Adipocyte (in vitro differentiated cells): Measurements from ENCODE around the gene MAPK11.

Source experiments
- DNase-seq: peaks from one replicate; pipeline ENCODE4 v3.0.0-alpha.2; 2015; ENCODE audit warnings: low read depth
- H3K27me3 ChIP-seq: replicated peaks from 2 replicates; pipeline ENCODE4 v1.7.0; 2013; ENCODE audit warnings: mild to moderate bottlenecking, low read length, moderate library complexity; ENCODE audit not compliant: control insufficient read depth, insufficient read depth
- H3K36me3 ChIP-seq: 2 replicates; pipeline ENCODE4 v1.7.0; 2013; ENCODE audit warnings: low read length, mild to moderate bottlenecking, moderate library complexity; ENCODE audit not compliant: control insufficient read depth, insufficient read depth, severe bottlenecking
- H3K4me1 ChIP-seq: 2 replicates; pipeline ENCODE4 v1.7.0; 2013; ENCODE audit warnings: mild to moderate bottlenecking, low read length, moderate library complexity; ENCODE audit not compliant: control insufficient read depth, insufficient read depth
- H3K4me3 ChIP-seq: 2 replicates; pipeline ENCODE4 v1.7.0; 2013; ENCODE audit warnings: mild to moderate bottlenecking, low read length, moderate library complexity
- H3K9ac ChIP-seq: 2 replicates; pipeline ENCODE4 v1.7.0; 2013; ENCODE audit warnings: mild to moderate bottlenecking, low read length, moderate library complexity
- H3K9me3 ChIP-seq: 2 replicates; pipeline ENCODE4 v1.7.0; 2013; ENCODE audit warnings: mild to moderate bottlenecking, low read length, moderate library complexity; ENCODE audit not compliant: control insufficient read depth

MAPK11 gene

DNA sequence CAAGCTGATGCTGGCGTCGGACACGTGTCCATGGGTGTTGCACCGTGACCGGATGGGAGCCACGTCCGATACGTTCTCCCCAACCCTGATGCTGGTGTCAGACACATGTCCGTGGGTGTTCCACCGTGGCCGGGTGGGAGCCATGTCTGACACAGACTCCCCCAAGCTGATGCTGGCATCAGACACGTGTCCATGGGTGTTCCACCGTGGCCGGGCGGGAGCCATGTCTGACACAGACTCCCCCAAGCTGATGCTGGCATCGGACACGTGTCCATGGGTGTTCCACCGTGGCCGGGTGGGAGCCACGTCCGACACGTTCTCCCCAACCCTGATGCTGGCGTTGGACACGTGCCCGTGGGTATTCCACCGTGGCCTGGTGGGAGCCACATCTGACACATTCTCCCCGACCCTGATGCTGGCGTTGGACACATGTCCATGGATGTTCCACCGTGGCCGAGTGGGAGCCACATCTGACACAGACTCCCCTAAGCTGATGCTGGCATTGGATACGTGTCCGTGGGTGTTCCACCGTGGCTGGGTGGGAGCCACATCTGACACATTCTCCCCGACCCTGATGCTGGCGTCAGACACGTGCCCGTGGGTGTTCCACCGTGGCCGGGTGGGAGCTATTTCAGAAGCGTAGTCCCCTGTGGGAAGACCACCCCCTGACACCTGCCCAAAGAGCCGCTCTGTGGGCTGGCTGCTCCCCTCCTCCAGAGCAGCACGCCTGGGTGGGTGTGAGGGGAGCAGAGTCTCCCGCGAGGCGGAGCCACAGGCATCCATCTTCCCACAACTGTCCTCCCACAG is 49.4 kb downstream of the MAPK11 start:
- Histone ChIP-seq H3K9ac (no peak overlapping the region), H3K4me3 (no peak overlapping the region), H3K4me1 (no peaks in the 10 kb centered on the region), H3K36me3 (peaks cover 85% of the 10 kb centered on the region), H3K9me3 (no peaks in the 10 kb centered on the region), H3K27me3 (no peaks in the 10 kb centered on the region)
- DNase-seq = no peak

DNA sequence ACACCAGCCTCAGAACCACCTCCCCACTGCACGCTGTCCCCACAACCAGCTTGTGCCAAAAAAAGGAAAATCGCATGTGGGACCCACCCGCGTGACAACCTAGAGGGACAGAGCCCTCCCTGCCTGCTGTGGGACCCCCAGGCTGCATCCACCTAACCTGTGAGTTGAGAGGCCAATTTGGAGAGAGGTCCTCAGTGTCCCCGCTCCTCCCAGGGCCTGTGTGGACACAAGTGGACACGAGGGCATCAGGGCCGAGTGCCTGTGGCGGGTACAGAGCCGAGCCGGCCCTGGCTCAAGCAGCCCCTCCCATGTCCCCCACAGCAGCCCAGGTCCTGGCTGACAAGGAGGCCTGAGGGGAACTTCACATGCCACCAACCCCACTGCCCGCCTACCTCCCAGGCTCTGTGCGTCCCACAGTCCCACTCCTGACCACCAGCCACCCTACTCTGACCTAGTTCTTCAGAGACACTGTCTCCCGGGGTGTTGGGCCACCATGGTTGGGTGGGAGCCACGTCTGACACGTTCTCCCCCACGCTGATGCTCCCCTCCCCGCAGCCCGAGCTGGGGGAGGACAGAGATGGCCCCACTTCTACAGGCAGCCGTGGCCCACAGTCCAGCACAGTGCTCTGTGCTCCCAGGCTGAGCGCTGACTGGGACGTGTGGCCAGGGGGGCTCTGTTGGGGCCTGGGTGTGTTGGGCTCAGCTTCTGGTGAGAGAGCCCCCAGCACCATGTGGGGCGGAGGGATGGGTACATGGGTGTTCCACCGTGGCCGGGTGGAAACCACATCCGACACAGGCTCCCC is 50.2 kb downstream of the MAPK11 start:
- H3K9ac ChIP-seq = no peak overlapping the region
- H3K27me3 ChIP-seq = no peaks in the 10 kb centered on the region
- H3K36me3 ChIP-seq = peaks cover 84% of the 10 kb centered on the region
- no peaks in the 10 kb centered on the region for H3K4me1 ChIP-seq
- H3K9me3 ChIP-seq = no peaks in the 10 kb centered on the region
- H3K4me3 ChIP-seq = no peak overlapping the region
- no peak for DNase-seq

DNA sequence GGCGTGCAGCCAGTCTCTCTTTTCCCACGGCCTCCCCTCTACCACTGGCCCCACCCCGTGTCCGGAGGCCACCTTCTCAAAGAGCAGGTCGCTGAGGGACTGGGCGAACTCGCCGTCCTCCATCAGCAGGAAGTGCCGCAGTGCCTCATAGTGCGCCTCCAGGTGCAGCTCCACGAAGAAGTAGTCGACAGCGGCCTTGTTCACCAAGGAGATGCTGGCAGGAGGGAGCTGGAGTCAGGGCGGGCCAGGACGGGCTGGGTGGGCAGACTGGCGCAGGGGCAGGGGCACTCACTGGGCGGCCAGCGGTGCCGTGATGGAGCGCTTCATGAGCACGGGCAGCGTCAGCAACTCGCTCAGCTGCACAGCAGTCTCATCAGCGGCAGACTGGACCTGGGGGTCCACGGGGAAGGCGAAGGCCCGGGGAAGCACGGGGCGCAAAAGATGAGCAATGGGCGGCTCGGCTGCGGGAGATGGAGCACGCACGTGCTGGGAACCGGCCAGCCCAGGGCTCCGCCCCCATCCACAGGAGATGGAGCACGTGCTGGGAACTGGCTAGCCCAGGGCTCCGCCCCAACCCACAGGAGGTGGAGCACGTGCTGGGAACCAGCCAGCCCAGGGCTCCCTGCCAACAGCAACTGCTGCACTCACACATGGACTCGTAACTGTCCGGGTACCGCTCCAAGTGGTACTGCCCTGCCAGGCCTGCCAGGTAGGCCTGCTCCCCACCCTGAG is 51.0 kb downstream of the MAPK11 start:
- no peaks in the 10 kb centered on the region for H3K4me1 ChIP-seq
- H3K9ac ChIP-seq = no peak overlapping the region
- peak; percentile 61 for DNase-seq
- H3K36me3 ChIP-seq = peaks cover 84% of the 10 kb centered on the region
- no peak overlapping the region for H3K4me3 ChIP-seq
- no peaks in the 10 kb centered on the region for H3K27me3 ChIP-seq
- no peaks in the 10 kb centered on the region for H3K9me3 ChIP-seq

- H3K9ac ChIP-seq = no peak overlapping the region
- DNase-seq = no peak
- H3K27me3 ChIP-seq = no peaks in the 10 kb centered on the region
- no peak overlapping the region for H3K4me3 ChIP-seq
- H3K36me3 ChIP-seq = peaks cover 79% of the 10 kb centered on the region
- no peaks in the 10 kb centered on the region for H3K4me1 ChIP-seq
- H3K9me3 ChIP-seq = no peaks in the 10 kb centered on the region
Measured at GRCh38 chr22:50218153-50218995, 51.8 kb downstream of the MAPK11 start.

- no peak overlapping the region for H3K4me3 ChIP-seq
- no peaks in the 10 kb centered on the region for H3K9me3 ChIP-seq
- H3K36me3 ChIP-seq = peaks cover 80% of the 10 kb centered on the region
- no peaks in the 10 kb centered on the region for H3K27me3 ChIP-seq
- H3K4me1 ChIP-seq = no peaks in the 10 kb centered on the region
- no peak for DNase-seq
- no peak overlapping the region for H3K9ac ChIP-seq
Measured at GRCh38 chr22:50217543-50218152, 52.5 kb downstream of the MAPK11 start.

GRCh38 chr22:50216684-50217520 is 53.3 kb downstream of the MAPK11 start:
- Histone ChIP-seq H3K27me3 (no peaks in the 10 kb centered on the region), H3K9ac (no peak overlapping the region), H3K36me3 (peaks cover 79% of the 10 kb centered on the region), H3K4me1 (no peaks in the 10 kb centered on the region), H3K4me3 (no peak overlapping the region), H3K9me3 (no peaks in the 10 kb centered on the region)
- no peak for DNase-seq

GRCh38 chr22:50216055-50216683 is 54.0 kb downstream of the MAPK11 start:
- H3K4me1 ChIP-seq = no peaks in the 10 kb centered on the region
- no peaks in the 10 kb centered on the region for H3K27me3 ChIP-seq
- peaks cover 74% of the 10 kb centered on the region for H3K36me3 ChIP-seq
- H3K9me3 ChIP-seq = no peaks in the 10 kb centered on the region
- H3K4me3 ChIP-seq = no peak overlapping the region
- no peak for DNase-seq
- H3K9ac ChIP-seq = no peak overlapping the region

DNA sequence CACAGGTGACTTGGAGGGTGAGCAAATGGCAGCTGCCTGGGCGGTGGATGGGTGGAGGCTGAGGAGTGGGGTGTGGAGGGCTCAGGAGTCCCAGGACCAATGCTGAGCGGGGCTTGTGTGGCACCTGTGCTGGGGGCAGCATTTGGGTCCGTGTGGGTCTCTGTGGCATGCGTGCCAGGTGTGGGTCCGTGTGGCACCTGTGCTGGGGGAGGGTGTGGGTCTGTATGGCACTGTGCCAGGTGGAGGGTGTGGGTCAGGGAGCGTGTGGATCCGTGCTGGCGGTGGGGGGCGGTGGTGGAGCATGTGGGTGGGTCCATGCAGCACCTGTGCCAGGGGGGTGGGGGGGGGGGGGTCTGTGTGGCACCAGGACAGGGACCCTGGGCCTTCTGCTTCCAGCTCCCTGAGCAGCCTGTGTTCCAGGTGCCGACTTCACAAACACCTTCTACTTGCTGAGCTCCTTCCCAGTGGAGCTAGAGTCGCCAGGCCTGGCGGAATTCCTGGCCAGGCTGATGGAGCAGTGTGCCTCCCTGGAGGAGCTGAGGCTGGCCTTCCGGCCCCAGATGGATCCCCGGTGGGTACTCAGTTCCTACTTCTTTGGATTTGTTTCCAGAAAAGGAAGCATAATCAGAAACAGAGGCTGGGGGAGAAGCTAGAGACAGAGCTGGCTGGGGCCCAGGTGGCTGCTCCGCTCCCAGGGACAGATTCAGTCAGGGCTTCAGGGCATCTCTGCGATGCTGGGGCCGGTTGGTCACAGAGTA is 54.7 kb downstream of the MAPK11 start:
- Histone ChIP-seq H3K9ac (no peak overlapping the region), H3K4me3 (no peak overlapping the region), H3K27me3 (no peaks in the 10 kb centered on the region), H3K4me1 (no peaks in the 10 kb centered on the region), H3K9me3 (no peaks in the 10 kb centered on the region), H3K36me3 (peaks cover 74% of the 10 kb centered on the region)
- DNase-seq = no peak
